ENCODE results near the gene SPECC1.
"Not testable (repeated sequence)": the region's sequence is repeated elsewhere in the genome, so short reads cannot be mapped to it uniquely, and the experiment has no call there.

Gene SPECC1, protein sequence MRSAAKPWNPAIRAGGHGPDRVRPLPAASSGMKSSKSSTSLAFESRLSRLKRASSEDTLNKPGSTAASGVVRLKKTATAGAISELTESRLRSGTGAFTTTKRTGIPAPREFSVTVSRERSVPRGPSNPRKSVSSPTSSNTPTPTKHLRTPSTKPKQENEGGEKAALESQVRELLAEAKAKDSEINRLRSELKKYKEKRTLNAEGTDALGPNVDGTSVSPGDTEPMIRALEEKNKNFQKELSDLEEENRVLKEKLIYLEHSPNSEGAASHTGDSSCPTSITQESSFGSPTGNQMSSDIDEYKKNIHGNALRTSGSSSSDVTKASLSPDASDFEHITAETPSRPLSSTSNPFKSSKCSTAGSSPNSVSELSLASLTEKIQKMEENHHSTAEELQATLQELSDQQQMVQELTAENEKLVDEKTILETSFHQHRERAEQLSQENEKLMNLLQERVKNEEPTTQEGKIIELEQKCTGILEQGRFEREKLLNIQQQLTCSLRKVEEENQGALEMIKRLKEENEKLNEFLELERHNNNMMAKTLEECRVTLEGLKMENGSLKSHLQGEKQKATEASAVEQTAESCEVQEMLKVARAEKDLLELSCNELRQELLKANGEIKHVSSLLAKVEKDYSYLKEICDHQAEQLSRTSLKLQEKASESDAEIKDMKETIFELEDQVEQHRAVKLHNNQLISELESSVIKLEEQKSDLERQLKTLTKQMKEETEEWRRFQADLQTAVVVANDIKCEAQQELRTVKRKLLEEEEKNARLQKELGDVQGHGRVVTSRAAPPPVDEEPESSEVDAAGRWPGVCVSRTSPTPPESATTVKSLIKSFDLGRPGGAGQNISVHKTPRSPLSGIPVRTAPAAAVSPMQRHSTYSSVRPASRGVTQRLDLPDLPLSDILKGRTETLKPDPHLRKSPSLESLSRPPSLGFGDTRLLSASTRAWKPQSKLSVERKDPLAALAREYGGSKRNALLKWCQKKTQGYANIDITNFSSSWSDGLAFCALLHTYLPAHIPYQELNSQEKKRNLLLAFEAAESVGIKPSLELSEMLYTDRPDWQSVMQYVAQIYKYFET

GRCh38 chr17:20009302-20010098, at the start of gene SPECC1:
TSS of gene SPECC1 (plus strand) at chr17:20009359. CDS start at chr17:20096652, 87,293 bp downstream.
- peak; percentile 58 for DNase-seq

GRCh38 chr17:19962954-19963353, 46.2 kb upstream of the SPECC1 start:
- not testable (repeated sequence) for DNase-seq

GRCh38 chr17:19973156-19973555, 36.0 kb upstream of the SPECC1 start:
- DNase-seq = no peak

- DNase-seq = no peak
These were observed 33.6 kb upstream of the SPECC1 start for GRCh38 chr17:19975601-19976000.

GRCh38 chr17:19977293-19978208, 31.6 kb upstream of the SPECC1 start, which contains the start of gene AKAP10:
TSS of gene AKAP10 (minus strand) at chr17:19977828. CDS start at chr17:19977679, 149 bp downstream.
- peak; percentile 91 for DNase-seq

DNA sequence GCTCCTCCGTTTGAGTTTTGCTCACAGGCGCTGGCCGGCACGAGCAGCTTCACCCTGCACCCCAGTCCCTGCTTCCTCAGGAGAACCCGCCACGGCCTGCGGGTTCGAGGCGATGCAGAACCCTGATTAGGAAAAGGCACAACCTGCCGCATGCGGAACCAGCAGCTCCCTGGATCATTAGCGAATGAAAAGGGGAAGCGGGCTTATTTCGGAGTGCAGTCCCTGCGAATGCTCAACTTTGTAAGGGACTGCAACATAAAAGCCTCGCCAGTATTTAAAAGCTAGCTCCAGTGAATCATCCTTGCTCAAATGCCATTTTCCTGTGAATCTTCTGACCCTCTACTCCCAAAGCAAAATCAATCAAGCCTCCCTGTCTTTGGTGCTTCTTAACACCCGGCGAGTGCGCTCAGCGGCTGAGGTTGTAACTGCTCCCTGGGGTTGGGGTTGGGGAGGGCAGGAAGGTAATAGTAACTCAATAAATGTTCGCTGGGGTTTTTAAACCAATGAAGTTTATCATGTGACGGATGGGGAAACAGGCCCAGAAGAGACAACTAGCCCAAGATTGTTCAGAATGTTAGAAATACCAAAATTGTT, 30.9 kb upstream of the SPECC1 start:
- DNase-seq = no peak

GRCh38 chr17:19978805-19979211, 30.4 kb upstream of the SPECC1 start:
- no peak for DNase-seq

- no peak for DNase-seq
These were observed 29.0 kb upstream of the SPECC1 start for GRCh38 chr17:19979917-19980770.

- no peak for DNase-seq
These were observed 22.0 kb upstream of the SPECC1 start for GRCh38 chr17:19986941-19987861.

- no peak for DNase-seq
These were observed 21.3 kb upstream of the SPECC1 start for GRCh38 chr17:19987897-19988296.

GRCh38 chr17:19991252-19991885, 17.8 kb upstream of the SPECC1 start:
- DNase-seq = no peak

- DNase-seq = peak; percentile 94
These were observed 16.1 kb upstream of the SPECC1 start for GRCh38 chr17:19992803-19993713.

GRCh38 chr17:19996086-19996485, 13.1 kb upstream of the SPECC1 start:
- DNase-seq = no peak

GRCh38 chr17:19996502-19996901, 12.7 kb upstream of the SPECC1 start:
- DNase-seq = no peak

DNA sequence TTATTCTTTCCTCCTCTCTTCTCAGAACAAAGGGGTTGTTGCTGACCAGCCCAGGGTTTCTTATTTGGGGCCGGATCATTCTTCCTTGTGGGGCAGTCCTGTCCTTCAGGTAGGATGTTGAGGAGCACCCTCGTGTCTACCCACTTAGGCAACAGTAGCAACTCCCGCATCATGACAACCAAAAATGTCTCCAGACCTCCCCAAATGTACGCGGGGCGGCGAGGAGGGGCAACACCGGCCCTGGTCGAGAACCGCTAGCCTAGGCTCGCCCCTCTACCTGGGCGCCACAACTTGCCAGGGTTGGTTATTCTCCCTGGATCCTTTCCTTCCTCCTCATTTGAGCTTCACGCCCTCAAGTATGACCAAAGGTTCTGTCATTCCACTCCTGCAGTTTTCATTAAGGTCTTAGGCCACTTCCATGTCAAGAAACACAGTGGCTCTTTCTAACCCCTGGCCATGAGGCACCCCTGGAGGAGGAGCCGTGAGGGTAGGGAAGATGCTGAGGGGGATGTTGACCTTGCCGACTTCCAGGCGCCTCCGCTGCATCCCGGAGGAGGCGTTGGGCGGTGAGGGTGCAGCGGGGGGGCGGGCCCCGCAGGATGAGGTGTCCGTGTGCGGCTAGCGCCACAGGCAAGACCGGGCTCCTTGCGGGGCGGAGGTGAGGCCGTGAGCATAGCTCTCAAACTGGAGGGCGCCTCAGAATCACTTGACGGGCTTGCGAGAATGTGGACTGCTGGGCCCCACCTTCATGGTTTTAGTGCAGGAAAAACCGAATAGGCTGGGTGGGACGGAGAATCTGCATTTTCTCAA, 712 bp upstream of the SPECC1 start:
- no peak for DNase-seq

DNA sequence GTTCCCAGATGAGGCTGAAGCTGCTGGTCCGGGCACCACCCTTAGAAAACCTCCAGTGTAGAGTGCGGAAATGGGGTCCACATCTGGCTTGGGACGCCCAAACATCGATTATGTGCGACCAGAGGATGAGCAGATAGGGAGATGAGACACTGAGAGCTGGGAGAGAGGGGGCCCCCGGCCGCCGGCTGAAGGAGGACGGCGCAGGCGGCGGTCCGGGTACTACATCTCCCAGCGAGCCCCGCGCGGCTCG, 182 bp upstream of the SPECC1 start:
- DNase-seq = peak; percentile 82

All from midbrain (tissue), 1 donor.